ENCODE results near the gene OTULINL.

GRCh38 chr5:14587150-14587549 lies 5.6 kb downstream of the OTULINL start:
- no peak for TF ChIP-seq CTCF (conservative IDR thresholded peaks at IDR 0.05; ENCODE audit: low read length)
- TF ChIP-seq EZH2phosphoT487 (IDR thresholded peaks at IDR 0.05; ENCODE audit: borderline replicate concordance) = no peak

Data from Loucy (cell line).